Measurements from ENCODE around the gene COMMD4.
A peak's percentile ranks its signal among the peaks of the same experiment; 100 is the strongest.
"Not testable (repeated sequence)": the region's sequence is repeated elsewhere in the genome, so short reads cannot be mapped to it uniquely, and the experiment has no call there.

Gene COMMD4

GRCh38 chr15:75335705-75336355 lies at the start of gene COMMD4:
COMMD4 (plus strand) TSS chr15:75336063; CDS start chr15:75336090, 27 bp downstream.
- Histone ChIP-seq H3K27ac (peak within 1 kb of the TSS; percentile 23 to 79), H3K4me3 (peak within 1 kb of the TSS; percentile 96)
- no peak for TF ChIP-seq CTCF (IDR thresholded peaks at IDR 0.05)
- DNase-seq (ENCODE audit: low spot score), result peak; percentile 96

DNA sequence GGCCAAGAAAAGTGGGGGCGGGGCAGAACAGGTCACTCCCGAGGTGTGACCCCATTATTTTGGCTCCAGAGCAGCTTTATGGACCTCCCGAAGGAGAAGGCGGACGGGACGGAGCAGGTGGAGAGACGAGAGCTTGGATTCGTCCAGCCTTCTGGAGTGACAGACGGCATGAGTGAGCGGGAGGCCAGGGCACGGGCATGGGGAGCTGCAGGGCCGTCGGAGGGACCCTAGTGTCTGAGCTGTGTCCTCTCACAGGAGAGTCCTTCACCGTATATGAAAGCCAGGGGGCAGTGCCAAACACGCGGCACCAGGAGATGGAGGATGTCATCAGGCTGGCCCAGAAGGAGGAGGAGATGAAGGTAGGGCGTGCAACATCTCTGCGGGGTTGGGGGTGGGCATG lies 42.2 kb upstream of the COMMD4 start:
- not testable (repeated sequence) for DNase-seq (ENCODE audit: low spot score); H3K27ac ChIP-seq; H3K4me3 ChIP-seq

DNA sequence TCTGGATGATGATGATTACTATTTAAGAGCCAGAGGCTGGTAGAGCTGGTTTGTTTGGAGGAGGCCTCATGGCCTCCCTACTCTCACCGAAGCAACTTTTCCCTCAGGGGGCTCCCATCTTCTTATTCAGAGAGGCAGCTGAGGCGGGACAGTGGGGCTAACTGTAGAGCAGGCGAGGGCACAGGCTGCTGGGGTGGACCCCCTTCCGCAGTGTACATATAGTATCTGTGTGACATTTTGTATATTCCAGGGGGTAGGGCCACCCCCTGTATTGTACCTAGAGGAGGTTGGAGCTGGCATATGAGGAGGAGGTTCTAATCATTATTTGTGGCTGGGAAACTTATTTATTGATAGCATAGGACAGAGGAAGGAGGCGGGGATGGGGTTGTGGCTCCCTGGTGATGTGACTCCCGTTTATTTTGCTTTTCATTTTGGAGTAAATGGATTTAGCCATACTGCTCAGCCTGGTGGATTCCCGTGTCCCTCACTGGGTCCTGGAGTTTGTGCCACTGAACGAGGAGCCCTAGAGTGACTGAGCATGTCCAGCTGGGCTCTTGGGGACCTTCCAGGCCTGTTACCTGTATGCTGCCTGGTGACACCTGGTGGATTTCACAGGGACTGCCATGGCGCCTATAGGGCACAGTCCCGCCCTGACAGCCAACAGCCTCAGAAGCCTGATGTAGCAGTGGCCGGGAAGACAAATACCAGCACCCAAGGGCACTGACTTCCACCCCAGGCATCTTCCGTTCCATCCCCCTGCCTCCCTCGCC lies 37.1 kb upstream of the COMMD4 start:
- not testable (repeated sequence) for H3K4me3 ChIP-seq; H3K27ac ChIP-seq; DNase-seq (ENCODE audit: low spot score)

DNA sequence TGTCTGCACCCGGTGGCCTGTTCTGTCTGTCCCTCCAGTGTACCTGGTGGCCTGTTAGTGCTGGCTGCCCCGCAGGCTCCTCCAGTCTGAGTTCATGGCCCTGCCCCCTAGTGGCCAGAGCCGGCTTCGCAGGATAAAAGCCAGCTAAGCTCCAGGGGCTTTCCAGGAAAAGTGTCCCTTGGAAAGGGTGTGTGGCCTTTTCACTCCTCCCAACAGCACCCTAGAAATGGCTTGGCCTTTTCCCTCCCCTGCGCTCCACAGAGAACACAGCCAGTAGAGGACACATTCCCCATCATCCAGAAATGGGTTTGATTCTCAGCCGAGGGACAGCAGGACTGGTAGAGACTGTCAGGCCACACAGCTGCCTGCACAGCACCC lies 36.6 kb upstream of the COMMD4 start:
- H3K4me3 ChIP-seq; H3K27ac ChIP-seq; DNase-seq (ENCODE audit: low spot score): not testable (repeated sequence)
- peak; percentile 28 for TF ChIP-seq CTCF (IDR thresholded peaks at IDR 0.05)

- H3K4me3 ChIP-seq; H3K27ac ChIP-seq; DNase-seq (ENCODE audit: low spot score): not testable (repeated sequence)
Measured at GRCh38 chr15:75300026-75300425, 35.8 kb upstream of the COMMD4 start.

GRCh38 chr15:75302318-75302717 lies 33.5 kb upstream of the COMMD4 start:
- no peak for DNase-seq (ENCODE audit: low spot score)
- Histone ChIP-seq H3K4me3 (no peak overlapping the region), H3K27ac (no peak overlapping the region)
- no peak for TF ChIP-seq CTCF (IDR thresholded peaks at IDR 0.05)

GRCh38 chr15:75302753-75303152 lies 33.1 kb upstream of the COMMD4 start:
- not testable (repeated sequence) for H3K27ac ChIP-seq; H3K4me3 ChIP-seq; DNase-seq (ENCODE audit: low spot score)

GRCh38 chr15:75306188-75306587 lies 29.7 kb upstream of the COMMD4 start:
- no peak overlapping the region for H3K4me3 ChIP-seq
- no peak for TF ChIP-seq CTCF (IDR thresholded peaks at IDR 0.05)
- DNase-seq (ENCODE audit: low spot score), result no peak
- H3K27ac ChIP-seq, result no peak overlapping the region

GRCh38 chr15:75307778-75308390 lies 28.0 kb upstream of the COMMD4 start:
- H3K27ac ChIP-seq, result no peak overlapping the region
- H3K4me3 ChIP-seq, result no peak overlapping the region
- TF ChIP-seq CTCF (IDR thresholded peaks at IDR 0.05), result no peak
- DNase-seq (ENCODE audit: low spot score), result no peak
